AG10803 (cell line): ENCODE measurements around the gene P2RY2.

Experiments
- DNase-seq: peaks from one replicate; pipeline ENCODE4 v3.0.0; 2010; ENCODE audit warnings: low read depth
- H3K4me3 ChIP-seq: 2 replicates; pipeline ENCODE4 v1.5.1; 2011; ENCODE audit warnings: mild to moderate bottlenecking, low read length, control low read depth
- TF ChIP-seq, protein P1 (sequence below): conservative IDR thresholded peaks from 2 replicates; pipeline ENCODE4 v1.5.1; 2011; ENCODE audit warnings: mild to moderate bottlenecking, low read length, control low read depth, inconsistent platforms

P2RY2 gene

DNA sequence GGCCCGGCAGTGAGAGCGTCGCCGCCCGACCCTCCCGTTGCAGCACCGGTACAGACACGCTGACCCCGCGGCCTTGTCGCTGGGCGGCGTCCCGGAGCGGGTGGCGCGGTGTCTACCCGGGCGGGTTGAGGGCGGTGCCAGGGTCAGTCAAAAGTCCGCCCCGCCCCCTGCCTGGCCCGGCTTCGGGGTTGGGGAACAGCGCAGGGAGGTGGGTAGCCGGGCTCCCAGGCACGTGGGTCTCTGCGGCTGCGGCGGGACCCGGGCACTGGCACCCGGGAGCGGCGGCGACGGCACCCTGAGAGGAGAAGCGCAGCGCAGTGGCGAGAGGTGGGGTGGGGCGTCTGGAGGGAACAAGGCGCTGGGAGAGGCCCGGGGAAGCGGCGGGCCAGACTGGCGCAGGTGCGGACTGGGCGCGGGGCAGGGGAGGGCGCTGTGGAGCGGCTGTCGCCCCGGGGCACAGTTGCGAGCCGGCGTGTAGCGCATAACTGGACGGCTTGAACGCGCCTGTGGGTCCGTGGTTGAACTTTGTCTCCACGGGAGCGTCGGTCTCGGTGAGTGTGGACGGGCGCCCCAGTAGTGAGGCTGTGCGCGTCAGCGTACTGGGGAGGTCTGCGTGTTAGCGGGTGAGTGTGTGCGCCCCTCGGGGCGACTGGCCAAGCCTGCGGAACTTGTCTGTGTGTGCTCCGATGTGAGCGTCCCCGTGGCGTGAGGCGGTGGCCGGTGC is at the start of gene P2RY2:
Gene P2RY2, plus strand, starts transcription at position 176 of the 724 bp plus-strand sequence. CDS start 15,879 bp downstream, outside the sequence.
- TF ChIP-seq, protein P1, sequence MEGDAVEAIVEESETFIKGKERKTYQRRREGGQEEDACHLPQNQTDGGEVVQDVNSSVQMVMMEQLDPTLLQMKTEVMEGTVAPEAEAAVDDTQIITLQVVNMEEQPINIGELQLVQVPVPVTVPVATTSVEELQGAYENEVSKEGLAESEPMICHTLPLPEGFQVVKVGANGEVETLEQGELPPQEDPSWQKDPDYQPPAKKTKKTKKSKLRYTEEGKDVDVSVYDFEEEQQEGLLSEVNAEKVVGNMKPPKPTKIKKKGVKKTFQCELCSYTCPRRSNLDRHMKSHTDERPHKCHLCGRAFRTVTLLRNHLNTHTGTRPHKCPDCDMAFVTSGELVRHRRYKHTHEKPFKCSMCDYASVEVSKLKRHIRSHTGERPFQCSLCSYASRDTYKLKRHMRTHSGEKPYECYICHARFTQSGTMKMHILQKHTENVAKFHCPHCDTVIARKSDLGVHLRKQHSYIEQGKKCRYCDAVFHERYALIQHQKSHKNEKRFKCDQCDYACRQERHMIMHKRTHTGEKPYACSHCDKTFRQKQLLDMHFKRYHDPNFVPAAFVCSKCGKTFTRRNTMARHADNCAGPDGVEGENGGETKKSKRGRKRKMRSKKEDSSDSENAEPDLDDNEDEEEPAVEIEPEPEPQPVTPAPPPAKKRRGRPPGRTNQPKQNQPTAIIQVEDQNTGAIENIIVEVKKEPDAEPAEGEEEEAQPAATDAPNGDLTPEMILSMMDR = peak; percentile 35
- peak within 1 kb of the TSS; percentile 42 for H3K4me3 ChIP-seq

DNA sequence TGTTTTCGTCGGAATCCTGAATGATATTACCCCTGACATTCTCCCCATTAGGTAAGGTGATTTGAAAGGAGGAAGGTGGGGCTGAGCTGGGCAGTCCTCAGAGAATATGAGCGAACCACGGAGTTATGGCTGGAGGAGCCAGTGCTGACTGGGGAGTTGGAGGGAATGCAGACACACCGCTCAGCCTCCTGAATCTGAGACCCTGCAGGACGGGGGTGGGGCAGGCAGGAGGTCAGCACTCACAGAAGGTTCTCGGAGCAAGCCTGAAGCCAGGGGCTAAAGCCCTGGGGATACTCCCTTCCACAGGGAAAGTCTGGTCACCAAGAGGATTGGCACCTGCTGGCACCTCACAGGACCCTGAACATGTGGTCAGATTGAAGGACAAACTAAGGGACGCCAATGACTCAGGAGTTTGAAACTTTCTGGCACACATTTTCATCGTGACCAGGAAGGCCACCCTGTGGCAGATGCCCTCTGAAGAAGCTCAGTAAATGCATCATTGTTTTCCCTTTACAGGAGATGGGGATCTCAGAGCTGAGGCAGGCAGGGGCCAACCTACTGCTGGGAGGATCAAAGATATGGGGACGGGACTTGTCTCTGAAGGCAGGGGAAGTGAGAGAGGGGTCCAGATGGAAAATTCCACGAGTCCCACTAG is 49.0 kb upstream of the P2RY2 start:
- no peak for DNase-seq
- TF ChIP-seq, protein P1 = no peak
- no peak overlapping the region for H3K4me3 ChIP-seq

More for the DNA sequence above, at the start of gene P2RY2:
- peak; percentile 16 for DNase-seq

DNA sequence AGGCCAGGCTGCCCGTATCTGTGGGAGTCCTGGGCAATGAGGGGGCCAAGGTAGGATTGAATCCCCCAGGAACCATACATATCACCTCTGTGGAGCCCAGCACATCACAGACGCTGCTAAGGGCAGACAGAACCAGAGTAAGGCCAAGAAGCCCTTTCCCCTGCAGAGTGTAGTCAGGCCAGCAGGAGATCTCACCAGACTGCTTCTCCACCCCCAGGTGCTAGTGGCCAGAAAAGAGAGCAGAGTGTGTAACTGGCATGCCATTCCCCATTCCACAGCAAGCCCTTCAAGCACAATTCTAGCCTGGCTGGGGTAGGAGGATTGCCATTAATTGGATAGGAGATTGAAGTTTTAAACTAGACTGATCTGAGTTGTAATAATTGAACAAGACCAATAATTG is 47.9 kb upstream of the P2RY2 start:
- no peak for DNase-seq

DNA sequence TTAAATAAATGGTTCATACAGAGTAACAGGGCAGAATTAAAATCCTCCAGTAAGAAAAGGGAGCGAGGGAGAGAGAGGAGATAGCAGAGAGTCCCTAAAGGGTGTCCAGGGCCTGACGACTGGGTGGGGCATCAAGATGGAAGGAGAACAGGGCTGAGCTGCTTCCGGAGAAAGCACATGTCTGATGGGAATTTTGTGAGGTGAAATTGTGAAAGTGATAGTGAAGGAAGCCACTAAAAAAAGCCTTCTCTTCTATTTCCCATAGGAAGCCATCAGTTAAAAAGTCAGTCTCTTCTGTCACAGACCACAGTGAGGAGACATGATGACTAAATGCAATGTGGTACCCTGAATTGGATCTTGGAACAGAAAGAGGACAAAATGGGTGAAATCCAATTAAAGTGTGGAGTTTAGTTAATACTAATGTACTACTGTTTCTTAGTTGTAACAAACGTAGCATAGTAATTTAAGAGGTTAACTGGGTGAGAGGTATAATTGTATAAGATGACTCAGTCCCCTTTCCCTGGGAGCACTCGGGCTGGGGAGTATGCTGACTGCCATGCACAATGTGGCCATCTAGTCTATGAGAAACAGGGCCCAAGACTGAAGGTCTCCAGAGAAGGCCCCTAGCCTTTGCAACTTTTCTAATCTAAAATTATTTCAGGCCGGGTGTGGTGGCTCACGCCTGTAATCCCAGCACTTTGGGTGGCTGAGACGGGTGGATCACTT is 46.5 kb upstream of the P2RY2 start:
- DNase-seq = no peak
- TF ChIP-seq, protein P1 = no peak
- no peak overlapping the region for H3K4me3 ChIP-seq

More for the DNA sequence above, 47.9 kb upstream of the P2RY2 start:
- no peak overlapping the region for H3K4me3 ChIP-seq
- TF ChIP-seq, protein P1 = no peak

DNA sequence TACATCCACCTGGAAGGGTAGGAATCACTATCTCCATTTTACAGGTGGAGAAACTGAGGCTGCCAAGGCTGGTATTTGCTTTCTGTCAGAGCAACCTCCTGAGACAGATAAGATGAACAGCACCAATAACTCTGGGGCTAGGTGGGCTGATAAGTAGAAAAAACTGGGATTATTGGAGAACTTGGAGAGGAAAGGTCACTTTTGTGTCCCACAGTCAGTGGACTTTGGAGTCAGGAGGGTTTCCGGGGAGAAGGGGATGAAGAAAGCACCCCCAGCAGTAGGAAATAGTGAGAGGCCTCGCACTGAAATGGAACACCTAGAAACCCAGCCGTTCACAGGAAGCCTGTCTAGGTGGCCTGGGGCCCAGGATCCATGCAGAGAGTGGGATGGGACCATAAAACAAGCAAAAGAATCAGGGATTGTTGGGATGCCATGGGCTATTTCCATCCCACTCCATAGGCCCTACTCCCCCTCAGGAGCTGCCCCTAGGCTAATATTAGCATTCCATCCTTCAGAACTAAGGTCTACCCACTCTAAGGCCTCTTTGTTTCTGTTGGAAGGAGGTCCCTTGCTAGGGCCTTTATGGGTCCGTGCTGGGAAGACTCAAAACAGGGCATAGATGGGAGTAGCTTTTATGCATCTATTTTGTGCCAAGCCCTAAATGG is 45.0 kb upstream of the P2RY2 start:
- TF ChIP-seq, protein P1 = no peak
- no peak overlapping the region for H3K4me3 ChIP-seq
- no peak for DNase-seq

DNA sequence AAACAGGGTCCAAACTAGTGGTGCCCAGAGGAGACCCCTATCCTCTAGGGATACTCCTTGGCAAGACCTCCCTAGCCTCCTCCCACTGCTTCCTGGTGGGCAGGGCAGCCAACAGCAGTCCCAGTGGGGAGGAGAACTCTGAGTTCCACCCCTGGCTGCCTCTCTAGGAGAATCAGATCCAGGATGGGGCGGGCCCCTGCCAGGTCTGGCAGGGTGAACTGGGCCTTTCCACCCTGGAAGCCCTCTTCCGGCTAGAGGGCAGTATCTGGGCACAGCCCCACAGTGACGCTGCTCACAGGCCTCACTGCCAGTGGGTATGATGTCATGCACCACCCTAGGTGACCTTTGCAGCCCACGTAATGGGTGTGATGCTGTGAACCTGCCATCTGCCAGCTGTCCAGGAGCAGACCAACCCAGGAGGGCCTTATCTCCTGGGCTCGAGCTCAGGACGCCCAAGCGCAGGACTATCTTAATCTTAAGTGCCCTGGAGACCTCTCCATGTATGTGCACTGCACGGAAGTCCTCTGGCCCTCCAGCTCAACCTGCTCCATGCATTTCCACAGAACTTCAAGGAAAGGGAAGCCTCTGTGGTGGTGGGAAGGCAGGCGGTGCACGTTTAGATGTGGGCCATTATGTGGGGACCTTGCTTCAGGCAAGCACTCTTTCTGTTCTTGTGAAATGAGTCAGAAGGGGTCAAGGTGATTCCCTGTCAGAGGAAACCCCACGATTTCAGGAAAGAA is 44.2 kb upstream of the P2RY2 start:
- no peak overlapping the region for H3K4me3 ChIP-seq
- TF ChIP-seq, protein P1 = no peak
- DNase-seq = no peak
